ENCODE data around the gene NOTO.
A peak's percentile ranks its signal among the peaks of the same experiment; 100 is the strongest.
"Not testable (repeated sequence)": the region's sequence is repeated elsewhere in the genome, so short reads cannot be mapped to it uniquely, and the experiment has no call there.

NOTO gene, protein sequence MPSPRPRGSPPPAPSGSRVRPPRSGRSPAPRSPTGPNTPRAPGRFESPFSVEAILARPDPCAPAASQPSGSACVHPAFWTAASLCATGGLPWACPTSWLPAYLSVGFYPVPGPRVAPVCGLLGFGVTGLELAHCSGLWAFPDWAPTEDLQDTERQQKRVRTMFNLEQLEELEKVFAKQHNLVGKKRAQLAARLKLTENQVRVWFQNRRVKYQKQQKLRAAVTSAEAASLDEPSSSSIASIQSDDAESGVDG

DNA sequence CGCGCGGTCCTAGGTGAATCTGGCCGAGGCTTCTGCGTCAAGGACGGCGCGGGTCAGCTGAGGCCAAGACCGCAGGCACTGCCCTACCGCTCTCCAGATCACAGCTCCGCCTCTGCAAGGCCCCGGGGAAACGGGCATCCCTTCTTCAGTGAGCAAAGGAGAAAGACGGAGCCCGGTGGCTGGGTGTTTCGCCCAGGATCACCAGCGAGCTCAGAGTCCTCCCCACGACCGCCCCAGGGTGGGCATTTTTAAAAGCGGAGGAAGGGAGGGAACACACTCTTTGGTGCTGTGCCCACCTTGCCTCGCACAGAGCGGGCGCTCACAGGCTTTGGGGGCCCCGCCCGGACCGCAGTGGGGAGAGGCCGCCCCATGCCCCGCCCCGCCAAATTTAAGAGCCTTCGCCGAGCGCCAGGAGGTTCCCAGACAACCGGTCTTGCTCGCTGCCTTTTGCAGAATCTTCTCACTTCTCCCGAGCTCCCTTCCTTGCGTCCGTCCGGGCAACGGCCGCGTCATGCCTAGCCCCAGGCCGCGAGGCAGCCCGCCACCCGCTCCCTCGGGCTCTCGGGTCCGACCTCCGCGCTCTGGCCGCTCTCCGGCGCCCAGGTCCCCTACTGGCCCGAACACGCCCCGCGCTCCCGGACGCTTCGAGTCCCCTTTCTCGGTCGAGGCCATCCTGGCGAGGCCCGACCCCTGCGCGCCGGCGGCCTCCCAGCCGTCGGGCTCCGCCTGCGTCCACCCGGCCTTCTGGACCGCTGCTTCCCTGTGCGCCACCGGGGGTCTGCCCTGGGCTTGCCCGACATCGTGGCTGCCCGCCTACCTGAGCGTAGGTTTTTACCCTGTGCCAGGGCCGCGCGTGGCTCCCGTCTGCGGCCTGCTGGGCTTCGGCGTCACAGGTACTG lies at the start of gene NOTO:
NOTO (plus strand) TSS at position 419 of the 899 bp plus-strand sequence; CDS start at position 512, 93 bp downstream.
- Histone ChIP-seq H3K4me2 (ENCODE audit: low read length) (peak within 1 kb of the TSS; percentile 67), H3K4me3 (ENCODE audit: low read depth, low read length) (peak within 1 kb of the TSS; percentile 37), H3K9me3 (ENCODE audit: control insufficient read depth, low read length) (no peaks in the 10 kb centered on the region), H3K9ac (no peak within 1 kb of the TSS), H2AFZ (peak within 1 kb of the TSS; percentile 73), H3K27me3 (ENCODE audit: control insufficient read depth, insufficient read depth, low read length) (peaks cover 8% of the 10 kb centered on the region), H3K36me3 (ENCODE audit: control insufficient read depth, insufficient read depth, low read length) (no peaks in the 10 kb centered on the region), H3K27ac (no peak within 1 kb of the TSS), H3K79me2 (no peaks in the 10 kb centered on the region), H3K4me1 (no peaks in the 10 kb centered on the region)
- TF ChIP-seq, protein P1, sequence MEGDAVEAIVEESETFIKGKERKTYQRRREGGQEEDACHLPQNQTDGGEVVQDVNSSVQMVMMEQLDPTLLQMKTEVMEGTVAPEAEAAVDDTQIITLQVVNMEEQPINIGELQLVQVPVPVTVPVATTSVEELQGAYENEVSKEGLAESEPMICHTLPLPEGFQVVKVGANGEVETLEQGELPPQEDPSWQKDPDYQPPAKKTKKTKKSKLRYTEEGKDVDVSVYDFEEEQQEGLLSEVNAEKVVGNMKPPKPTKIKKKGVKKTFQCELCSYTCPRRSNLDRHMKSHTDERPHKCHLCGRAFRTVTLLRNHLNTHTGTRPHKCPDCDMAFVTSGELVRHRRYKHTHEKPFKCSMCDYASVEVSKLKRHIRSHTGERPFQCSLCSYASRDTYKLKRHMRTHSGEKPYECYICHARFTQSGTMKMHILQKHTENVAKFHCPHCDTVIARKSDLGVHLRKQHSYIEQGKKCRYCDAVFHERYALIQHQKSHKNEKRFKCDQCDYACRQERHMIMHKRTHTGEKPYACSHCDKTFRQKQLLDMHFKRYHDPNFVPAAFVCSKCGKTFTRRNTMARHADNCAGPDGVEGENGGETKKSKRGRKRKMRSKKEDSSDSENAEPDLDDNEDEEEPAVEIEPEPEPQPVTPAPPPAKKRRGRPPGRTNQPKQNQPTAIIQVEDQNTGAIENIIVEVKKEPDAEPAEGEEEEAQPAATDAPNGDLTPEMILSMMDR (IDR thresholded peaks at IDR 0.05): no peak

DNA sequence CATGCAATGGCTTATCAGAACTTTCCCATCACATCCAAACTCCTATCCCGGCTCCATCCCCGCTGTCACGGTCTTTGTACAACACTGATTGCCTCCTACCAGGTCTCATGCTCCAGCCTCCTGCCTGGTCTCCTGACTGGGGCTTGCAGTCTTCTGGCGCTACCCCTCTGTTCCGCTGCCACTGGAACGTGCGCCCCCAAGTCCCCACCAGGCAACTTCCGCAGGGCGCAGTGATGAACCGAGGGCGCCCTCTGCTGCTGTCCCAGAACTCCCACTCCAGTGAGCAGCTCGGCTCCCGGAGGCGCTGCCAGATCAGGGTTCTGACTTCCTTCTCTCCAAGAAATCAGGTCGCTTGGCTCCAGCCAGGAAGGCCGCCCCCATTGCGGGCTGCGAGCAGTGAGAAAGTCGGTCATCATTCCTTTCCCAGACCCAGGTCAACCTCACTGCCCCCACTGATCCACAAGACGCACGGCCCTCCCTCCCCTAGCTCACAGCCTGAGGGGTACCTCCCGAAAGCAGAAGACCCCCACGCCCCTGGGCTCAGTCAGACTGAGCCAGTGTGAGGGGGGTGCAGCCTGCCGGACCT lies 45.7 kb upstream of the NOTO start:
- H3K4me3 ChIP-seq (ENCODE audit: low read depth, low read length): no peak overlapping the region
- no peak overlapping the region for H3K9ac ChIP-seq
- H2AFZ ChIP-seq: peak overlapping the region; percentile 71
- peak overlapping the region; percentile 8 for H3K4me2 ChIP-seq (ENCODE audit: low read length)
- H3K27ac ChIP-seq: no peak overlapping the region
- peaks cover 3% of the 10 kb centered on the region for H3K79me2 ChIP-seq
- H3K27me3 ChIP-seq (ENCODE audit: control insufficient read depth, insufficient read depth, low read length): no peaks in the 10 kb centered on the region
- TF ChIP-seq, protein P1 (IDR thresholded peaks at IDR 0.05): peak; percentile 90
- no peaks in the 10 kb centered on the region for H3K9me3 ChIP-seq (ENCODE audit: control insufficient read depth, low read length)
- H3K36me3 ChIP-seq (ENCODE audit: control insufficient read depth, insufficient read depth, low read length): no peaks in the 10 kb centered on the region
- H3K4me1 ChIP-seq: no peaks in the 10 kb centered on the region

DNA sequence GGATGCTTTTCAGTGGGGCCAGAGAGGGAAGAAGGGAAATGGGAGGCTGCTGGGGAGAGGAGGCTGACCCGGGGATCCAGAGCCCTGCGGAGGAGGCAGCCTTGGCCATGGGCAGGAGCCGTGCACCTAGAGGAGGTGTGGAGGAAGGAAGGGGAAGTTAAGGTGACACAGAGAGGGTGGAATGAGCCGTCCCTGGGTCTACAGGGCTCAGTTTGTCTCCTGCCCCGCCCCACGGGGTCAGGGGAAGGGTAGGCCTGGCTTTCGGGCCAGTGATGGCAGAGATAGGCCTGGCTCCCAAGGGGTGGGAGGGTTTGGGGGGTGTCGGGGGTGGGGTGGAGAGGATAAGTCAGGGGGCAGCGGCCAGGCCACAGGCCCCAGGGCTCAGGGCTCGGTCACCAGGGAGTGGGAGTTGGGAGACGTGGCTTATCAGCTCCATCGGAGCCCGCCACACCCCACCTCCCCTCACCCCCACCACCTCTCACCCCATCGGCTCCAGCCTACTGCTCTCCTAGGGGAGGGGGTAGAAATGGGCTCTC lies 39.5 kb upstream of the NOTO start:
- H3K27me3 ChIP-seq (ENCODE audit: control insufficient read depth, insufficient read depth, low read length): no peaks in the 10 kb centered on the region
- TF ChIP-seq, protein P1 (IDR thresholded peaks at IDR 0.05): no peak
- H3K27ac ChIP-seq: no peak overlapping the region
- H3K9ac ChIP-seq: no peak overlapping the region
- no peaks in the 10 kb centered on the region for H3K9me3 ChIP-seq (ENCODE audit: control insufficient read depth, low read length)
- H3K4me1 ChIP-seq: no peaks in the 10 kb centered on the region
- no peaks in the 10 kb centered on the region for H3K79me2 ChIP-seq
- H3K4me3 ChIP-seq (ENCODE audit: low read depth, low read length): no peak overlapping the region
- H3K4me2 ChIP-seq (ENCODE audit: low read length): no peak overlapping the region
- no peaks in the 10 kb centered on the region for H3K36me3 ChIP-seq (ENCODE audit: control insufficient read depth, insufficient read depth, low read length)
- H2AFZ ChIP-seq: no peak overlapping the region

DNA sequence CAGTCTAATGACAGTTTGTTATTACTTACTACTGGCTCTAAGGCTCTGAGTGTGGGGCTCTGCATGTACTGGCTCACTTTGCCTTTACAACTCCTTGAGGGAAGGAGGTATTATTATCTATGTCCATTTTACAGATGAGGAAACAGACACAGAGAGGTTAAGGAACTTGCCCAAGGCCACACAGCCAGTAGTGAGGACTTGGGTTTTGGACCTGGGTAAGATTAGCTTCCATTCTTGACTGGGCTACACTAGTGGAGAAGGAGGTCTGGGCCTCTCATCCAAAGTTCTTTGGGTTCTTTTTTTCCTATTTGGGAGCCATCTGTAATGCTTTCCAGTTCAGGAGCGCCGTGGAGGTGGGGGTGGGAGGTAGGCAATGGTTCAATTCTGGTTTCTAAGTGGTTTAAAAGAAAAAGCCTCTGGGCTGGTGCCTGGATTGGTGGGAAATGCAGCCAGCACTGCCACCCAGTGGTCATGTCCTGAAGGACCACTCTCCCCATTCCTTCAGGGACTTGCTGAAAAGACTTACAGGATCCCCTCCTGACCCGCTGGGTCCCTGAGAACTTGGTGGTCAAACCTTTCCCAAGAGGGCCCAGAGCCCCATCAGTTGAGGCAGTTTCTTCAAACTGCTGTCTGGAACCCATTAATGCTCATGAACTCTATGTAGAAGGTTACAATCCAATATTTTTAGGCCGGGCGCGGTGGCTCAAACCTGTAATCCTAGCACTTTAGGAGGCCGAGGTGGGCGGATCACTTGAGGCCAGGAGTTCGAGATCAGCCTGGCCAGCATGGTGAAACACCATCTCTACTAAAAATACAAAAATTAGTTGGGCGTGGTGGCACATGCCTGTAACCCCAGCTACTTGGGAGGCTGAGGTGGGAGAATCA lies 38.6 kb upstream of the NOTO start:
- H3K4me1 ChIP-seq: no peaks in the 10 kb centered on the region
- H3K27me3 ChIP-seq (ENCODE audit: control insufficient read depth, insufficient read depth, low read length): no peaks in the 10 kb centered on the region
- TF ChIP-seq, protein P1 (IDR thresholded peaks at IDR 0.05): peak; percentile 89
- no peak overlapping the region for H3K27ac ChIP-seq
- no peaks in the 10 kb centered on the region for H3K9me3 ChIP-seq (ENCODE audit: control insufficient read depth, low read length)
- no peak overlapping the region for H3K4me3 ChIP-seq (ENCODE audit: low read depth, low read length)
- no peak overlapping the region for H3K4me2 ChIP-seq (ENCODE audit: low read length)
- H3K36me3 ChIP-seq (ENCODE audit: control insufficient read depth, insufficient read depth, low read length): no peaks in the 10 kb centered on the region
- no peaks in the 10 kb centered on the region for H3K79me2 ChIP-seq
- H3K9ac ChIP-seq: no peak overlapping the region
- no peak overlapping the region for H2AFZ ChIP-seq

DNA sequence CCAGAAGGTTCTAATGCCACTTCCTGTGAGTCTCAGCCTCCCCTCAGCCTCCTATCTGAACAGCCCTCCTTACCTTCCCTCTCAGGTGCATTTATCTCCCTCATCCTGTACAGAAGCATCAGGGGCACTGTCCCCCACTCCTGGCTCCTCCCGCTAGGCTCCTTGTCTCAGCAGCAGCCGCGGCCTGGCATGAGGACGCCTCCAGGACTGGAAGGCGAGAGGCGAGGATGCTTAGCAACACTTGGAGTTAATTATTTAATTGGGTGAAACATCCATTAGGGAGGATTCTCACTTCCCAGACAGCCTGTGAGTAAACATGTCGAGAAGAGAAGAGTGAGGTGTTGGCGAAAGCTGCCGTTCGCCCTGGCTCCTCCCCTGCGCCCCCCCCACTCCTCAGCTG lies 36.4 kb upstream of the NOTO start:
- H2AFZ ChIP-seq; H3K4me3 ChIP-seq (ENCODE audit: low read depth, low read length); H3K79me2 ChIP-seq; H3K9me3 ChIP-seq (ENCODE audit: control insufficient read depth, low read length); H3K9ac ChIP-seq; H3K4me1 ChIP-seq; H3K36me3 ChIP-seq (ENCODE audit: control insufficient read depth, insufficient read depth, low read length); H3K27ac ChIP-seq; H3K4me2 ChIP-seq (ENCODE audit: low read length); H3K27me3 ChIP-seq (ENCODE audit: control insufficient read depth, insufficient read depth, low read length): not testable (repeated sequence)

DNA sequence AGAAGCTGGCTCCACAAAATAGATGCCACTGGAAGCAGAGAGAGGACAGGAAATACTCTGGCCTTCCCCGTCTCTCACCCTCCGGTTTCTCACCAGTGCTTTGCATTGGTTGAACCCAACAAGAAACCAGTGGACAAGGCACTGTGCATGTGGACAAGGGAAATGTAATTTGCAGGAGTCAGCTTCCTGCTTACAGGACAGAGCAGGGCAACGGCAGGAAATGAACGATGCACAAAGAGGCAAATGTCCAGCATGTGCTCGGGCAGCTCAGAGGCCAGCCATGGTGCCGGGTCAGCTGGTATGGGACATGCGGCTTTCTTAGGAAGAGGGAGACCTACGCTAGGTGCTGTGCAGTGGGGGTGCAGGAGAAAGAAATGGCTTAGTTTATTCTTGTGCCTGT lies 35.6 kb upstream of the NOTO start:
- not testable (repeated sequence) for H3K36me3 ChIP-seq (ENCODE audit: control insufficient read depth, insufficient read depth, low read length); H3K27me3 ChIP-seq (ENCODE audit: control insufficient read depth, insufficient read depth, low read length); H3K4me3 ChIP-seq (ENCODE audit: low read depth, low read length); H3K79me2 ChIP-seq; H3K4me2 ChIP-seq (ENCODE audit: low read length); H2AFZ ChIP-seq; H3K9me3 ChIP-seq (ENCODE audit: control insufficient read depth, low read length); H3K9ac ChIP-seq; H3K27ac ChIP-seq; H3K4me1 ChIP-seq
